RWPE1 (cell line): ENCODE results near the gene SFT2D2.
A peak's percentile ranks its signal among the peaks of the same experiment; 100 is the strongest.

ENCODE experiments used
- CTCF ChIA-PET: fragments of 350-600 bp; sonication (Branson Sonifier 250); formaldehyde crosslinking; extraction: SDS; loops from one replicate; lab custom pipeline; 2021; lab: Yijun Ruan, JAX
- POLR2A ChIA-PET: fragments of 400-600 bp; formaldehyde crosslinking; extraction: SDS; loops from one replicate; lab custom pipeline; 2020; ENCODE audit warnings: antibody characterized with exemption; ENCODE audit not compliant: low non-redundant PET; lab: Yijun Ruan, JAX
- DNase-seq: peaks from one replicate; pipeline ENCODE4 v3.0.0; 2012; ENCODE audit warnings: low spot score
- H3K27ac ChIP-seq: fragments of 450-650 bp; 2 replicates; pipeline ENCODE4 v1.5.1; 2017
- TF ChIP-seq, protein P1 (sequence below): fragments of 450-650 bp; conservative IDR thresholded peaks from 2 replicates; pipeline ENCODE4 v1.5.1; 2017; ENCODE audit warnings: low read depth, mild to moderate bottlenecking

SFT2D2 gene

DNA sequence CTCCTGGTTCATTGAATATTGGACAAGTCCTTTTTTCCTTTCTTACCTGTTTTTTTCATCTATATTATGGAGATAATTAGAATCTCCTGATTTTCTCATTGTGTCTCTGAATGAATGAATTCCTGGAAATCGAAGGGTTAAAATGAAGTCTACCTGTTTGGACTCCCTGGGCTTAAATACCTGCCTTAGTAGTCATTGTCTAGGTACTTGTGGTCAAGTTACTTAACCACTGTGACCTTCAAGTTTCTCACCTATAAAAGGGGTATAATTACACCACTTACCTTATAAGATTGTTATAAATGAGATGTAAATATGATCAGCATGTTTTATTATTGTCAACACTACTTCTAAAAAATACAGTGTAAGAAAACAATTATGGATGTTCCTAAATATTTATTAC is 45.8 kb downstream of the SFT2D2 start:
- TF ChIP-seq, protein P1, sequence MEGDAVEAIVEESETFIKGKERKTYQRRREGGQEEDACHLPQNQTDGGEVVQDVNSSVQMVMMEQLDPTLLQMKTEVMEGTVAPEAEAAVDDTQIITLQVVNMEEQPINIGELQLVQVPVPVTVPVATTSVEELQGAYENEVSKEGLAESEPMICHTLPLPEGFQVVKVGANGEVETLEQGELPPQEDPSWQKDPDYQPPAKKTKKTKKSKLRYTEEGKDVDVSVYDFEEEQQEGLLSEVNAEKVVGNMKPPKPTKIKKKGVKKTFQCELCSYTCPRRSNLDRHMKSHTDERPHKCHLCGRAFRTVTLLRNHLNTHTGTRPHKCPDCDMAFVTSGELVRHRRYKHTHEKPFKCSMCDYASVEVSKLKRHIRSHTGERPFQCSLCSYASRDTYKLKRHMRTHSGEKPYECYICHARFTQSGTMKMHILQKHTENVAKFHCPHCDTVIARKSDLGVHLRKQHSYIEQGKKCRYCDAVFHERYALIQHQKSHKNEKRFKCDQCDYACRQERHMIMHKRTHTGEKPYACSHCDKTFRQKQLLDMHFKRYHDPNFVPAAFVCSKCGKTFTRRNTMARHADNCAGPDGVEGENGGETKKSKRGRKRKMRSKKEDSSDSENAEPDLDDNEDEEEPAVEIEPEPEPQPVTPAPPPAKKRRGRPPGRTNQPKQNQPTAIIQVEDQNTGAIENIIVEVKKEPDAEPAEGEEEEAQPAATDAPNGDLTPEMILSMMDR: no peak
- no peak overlapping the region for H3K27ac ChIP-seq
- CTCF ChIA-PET: no interaction called here
- peak; percentile 73 for DNase-seq
- POLR2A ChIA-PET: no interaction called here

DNA sequence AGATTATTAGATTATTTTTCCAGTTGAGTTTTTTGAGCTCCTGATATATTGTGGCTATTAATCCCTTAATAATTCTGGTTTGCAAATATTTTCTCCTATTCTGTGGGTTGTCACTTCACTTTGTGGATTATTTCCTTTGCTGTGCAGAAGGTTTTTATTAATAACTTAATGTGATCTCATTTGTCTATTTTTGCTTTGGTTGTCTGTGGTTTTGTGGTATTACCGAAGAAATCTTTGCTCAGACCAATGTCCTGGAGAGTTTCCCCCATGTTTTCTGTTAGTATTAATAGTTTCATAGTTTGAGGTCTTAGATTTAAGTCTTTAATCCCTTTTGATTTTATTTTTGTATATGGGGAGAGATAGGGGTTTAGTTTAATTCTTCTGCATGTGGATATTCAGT is 47.8 kb downstream of the SFT2D2 start:
- CTCF ChIA-PET: interaction anchor here (0.9 kb wide), 1 partner anchor 28 kb away, joined by 3 read pairs; no protein-coding TSS in a partner anchor
- DNase-seq: no peak
- POLR2A ChIA-PET: no interaction called here
- H3K27ac ChIP-seq: no peak overlapping the region
- TF ChIP-seq, protein P1: no peak

DNA sequence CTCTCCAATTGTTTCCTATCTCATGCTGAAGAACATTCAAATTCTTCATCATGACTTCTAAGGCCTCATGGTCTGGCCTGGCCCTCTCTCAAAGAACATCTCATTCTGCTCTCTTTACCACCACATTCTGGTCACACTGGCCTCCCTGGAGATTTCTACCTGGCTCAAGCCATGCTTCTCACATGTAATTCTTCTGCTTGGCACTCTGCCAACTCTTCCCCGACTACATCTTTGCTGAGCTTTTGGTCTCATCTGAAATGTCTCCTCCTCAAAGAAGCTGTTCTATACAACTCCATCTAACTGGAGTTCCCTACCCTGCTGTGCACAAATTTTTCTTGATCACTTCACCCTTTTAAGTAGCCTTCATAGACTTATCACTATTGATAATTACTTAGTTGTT is 53.4 kb downstream of the SFT2D2 start:
- DNase-seq: no peak
- TF ChIP-seq, protein P1: no peak
- POLR2A ChIA-PET: no interaction called here
- CTCF ChIA-PET: no interaction called here
- H3K27ac ChIP-seq: no peak overlapping the region

DNA sequence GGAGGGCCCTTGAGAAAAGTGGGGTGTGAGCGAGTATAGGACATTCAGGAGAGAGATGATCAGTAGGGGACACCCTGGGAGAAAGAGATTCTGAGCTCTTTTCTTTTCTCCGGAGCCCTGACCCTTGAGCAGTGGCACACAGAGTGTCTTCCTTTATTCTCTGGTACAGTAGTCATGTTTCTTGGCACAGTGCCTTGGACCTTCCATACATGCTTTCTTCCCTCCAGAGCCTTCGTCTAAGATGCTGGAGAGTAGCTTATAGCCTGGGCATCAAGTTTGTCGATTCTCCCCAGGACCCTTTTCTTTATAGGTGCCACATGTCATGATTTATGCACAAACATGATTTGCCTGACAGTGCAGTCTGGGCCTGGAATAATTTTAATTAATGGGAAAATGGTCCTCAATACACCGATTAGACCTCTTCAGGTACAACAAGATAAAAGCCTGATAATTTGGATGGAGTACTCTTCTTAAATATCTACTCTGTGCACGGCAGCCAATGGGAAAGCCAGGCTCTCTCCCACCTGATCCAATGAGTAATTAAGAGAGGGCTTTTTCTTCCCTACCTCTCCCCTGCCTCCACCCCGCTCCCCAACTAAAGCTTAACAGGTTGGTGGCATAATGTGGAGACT is 54.6 kb downstream of the SFT2D2 start, which contains the start of gene TBX19:
Gene TBX19 (plus strand): TSS at position 582 of the 632 bp plus-strand sequence. CDS start 214 bp downstream, outside the sequence.
- ChIA-PET POLR2A (no interaction called here), CTCF (interaction anchor here (0.6 kb wide), 1 partner anchor 34 kb away, joined by 3 read pairs; no protein-coding TSS in a partner anchor)
- DNase-seq: no peak
- TF ChIP-seq, protein P1: no peak
- H3K27ac ChIP-seq: no peak within 1 kb of the TSS

DNA sequence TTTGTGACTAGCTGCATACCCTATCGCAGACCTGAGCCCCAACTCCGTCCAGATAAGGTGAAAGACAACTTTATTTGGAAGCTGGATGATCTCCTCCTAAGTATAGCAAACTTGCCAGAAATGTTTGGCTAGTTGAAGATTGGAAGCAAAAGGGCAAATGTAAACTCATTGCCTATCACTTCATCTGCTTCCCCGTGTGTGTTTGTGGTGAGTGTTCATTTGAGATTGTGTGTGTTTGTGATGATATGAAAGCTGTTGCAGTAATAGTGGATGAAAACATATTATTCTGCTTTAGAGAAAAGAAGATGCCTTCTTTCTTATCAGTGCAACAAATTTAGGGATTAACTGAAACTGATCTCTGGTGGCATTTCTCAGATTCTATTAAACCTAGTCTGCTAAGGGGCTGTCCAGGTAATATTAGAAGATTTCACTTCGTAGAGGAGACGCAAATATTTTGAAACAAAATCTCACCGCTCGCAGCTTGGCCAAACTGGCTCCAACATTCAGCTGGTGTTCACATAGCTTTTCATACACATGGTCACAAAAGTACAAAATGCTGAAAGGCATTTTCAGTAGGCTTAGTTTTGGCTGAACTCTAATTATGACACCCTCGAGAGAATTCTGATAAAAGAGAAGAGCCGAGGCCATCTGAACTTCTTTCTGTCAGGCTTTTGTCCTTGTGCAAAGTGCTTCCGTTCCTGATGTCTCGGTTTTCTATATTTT is 56.0 kb downstream of the SFT2D2 start:
- POLR2A ChIA-PET: no interaction called here
- no peak for DNase-seq
- CTCF ChIA-PET: no interaction called here
- H3K27ac ChIP-seq: no peak overlapping the region
- TF ChIP-seq, protein P1: no peak

DNA sequence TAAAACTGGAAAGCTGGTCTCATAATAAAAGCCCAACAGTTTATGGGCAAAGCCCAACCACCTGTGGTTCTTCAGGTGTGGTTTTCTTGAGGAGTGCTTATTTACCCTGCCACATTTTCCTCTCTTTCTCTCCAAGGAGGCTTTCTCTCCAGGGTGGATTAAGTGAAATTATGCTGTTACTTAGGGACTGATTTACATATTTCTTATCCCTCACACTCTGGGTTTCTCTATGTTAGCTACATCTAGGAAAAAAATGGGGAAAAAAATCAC is 59.7 kb downstream of the SFT2D2 start:
- ChIA-PET POLR2A (no interaction called here), CTCF (no interaction called here)
- no peak overlapping the region for H3K27ac ChIP-seq
- no peak for DNase-seq
- TF ChIP-seq, protein P1: no peak
